HPDE6-E6E7 (cell line): ENCODE data around the gene ISLR.

Experiments
- DNase-seq: peaks from one replicate; pipeline ENCODE4 v3.0.0; 2011; ENCODE audit warnings: missing footprints; ENCODE audit errors: extremely low spot score

Gene ISLR

DNA sequence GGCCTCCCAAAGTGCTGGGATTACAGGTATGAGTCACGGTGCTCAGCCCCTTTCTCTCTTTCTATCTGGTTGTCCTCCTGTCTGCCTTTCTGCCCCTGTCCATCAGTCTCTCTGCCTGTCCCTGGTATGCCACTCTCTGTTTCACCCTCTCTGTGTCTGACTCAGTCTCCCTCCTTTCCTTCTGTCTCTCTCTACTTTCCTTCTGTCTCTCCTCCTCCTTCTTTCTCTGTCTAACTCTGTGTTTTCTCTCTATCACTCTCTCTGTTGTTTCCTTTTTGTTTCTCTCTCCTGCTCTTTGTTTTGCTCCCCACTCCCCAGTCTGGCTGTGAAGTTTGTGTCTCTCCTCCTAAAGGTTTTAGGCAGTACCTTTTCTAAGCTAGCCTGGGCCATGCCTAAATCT lies 38.1 kb downstream of the ISLR start:
- no peak for DNase-seq

GRCh38 chr15:74212494-74212893 lies 39.0 kb downstream of the ISLR start:
- DNase-seq, result no peak

DNA sequence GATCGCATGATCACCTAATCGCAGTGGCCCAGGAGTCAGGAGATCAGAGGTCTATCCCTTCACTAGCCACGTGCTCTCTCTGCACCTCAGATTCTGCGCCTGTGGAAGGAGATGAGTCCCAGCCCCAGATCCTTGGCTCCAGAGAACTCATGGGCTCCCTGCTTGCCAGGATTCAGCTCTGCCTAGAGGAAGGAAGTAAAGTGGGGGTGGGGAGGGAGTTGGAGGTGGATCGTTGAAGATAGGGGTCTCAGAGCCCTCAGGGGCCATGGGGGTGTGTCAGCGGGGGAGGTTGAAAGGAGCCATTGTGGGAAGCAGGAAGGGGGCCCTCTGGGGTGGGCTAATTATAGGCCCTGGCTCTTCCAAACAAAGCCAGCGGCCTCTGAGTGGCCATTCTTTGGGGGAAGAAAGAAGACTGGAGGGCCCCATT lies 40.4 kb downstream of the ISLR start:
- no peak for DNase-seq

- no peak for DNase-seq
Observed at GRCh38 chr15:74214324-74215021, 41.0 kb downstream of the ISLR start.

DNA sequence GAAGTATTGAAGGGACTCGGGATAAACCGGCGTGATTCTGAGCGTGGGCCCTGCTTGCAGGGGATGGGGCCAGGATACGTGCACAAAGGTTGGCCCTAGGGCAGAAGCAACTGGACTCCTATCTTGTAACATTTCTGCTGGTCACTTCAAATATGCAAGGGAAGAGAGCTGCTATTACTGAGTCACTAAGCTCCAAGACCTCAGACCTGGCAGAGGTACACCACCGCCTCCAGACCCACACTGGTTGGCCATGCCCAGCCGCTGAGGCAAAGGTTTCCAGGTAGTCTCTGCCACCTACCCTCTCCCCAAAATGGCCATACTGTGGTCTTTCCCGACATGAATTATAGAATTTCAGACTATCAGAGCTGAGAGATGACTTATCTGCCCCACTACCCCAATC lies 42.4 kb downstream of the ISLR start:
- no peak for DNase-seq

GRCh38 chr15:74216949-74217348 lies 43.4 kb downstream of the ISLR start:
- no peak for DNase-seq

- no peak for DNase-seq
Observed at GRCh38 chr15:74217907-74218885, 44.7 kb downstream of the ISLR start.

DNA sequence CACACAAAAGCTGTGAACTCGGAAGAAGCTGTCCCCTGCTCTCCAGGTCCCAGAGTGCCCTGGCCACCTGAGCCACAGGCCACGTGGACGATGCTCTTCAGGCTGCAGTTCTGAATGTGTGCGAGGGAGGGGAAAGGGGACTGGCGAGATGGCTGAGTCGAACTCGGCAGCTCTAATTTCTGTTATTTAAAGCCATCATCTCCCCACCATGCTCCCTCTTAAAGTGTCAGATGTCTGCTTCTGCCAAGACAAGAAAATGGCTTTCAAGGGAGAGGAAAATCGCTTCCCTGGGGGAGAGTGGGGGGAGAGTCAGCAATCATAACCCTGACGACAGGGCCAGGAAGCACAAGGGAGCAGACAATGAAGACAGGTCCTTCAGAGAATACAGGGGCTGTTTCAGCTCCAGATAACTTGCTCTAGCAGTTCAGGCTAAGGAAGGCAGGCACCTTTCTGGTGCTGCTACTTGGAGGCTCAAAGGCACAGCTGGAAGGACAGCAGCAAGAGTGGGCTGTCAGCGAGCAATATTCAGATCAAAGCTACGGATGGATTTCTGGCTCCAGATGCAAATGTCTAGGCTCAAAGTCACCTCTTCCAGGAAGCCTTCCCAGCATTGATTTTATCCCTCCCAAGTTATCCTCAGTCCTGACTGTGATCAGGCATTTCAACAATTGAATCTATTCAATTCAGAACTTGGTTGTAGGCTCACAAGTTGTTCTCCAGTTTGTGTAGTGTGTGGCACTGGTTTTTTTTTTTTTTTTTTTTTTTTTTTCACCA lies 47.2 kb downstream of the ISLR start:
- no peak for DNase-seq

- no peak for DNase-seq
Observed at GRCh38 chr15:74221399-74222239, 48.1 kb downstream of the ISLR start.

DNA sequence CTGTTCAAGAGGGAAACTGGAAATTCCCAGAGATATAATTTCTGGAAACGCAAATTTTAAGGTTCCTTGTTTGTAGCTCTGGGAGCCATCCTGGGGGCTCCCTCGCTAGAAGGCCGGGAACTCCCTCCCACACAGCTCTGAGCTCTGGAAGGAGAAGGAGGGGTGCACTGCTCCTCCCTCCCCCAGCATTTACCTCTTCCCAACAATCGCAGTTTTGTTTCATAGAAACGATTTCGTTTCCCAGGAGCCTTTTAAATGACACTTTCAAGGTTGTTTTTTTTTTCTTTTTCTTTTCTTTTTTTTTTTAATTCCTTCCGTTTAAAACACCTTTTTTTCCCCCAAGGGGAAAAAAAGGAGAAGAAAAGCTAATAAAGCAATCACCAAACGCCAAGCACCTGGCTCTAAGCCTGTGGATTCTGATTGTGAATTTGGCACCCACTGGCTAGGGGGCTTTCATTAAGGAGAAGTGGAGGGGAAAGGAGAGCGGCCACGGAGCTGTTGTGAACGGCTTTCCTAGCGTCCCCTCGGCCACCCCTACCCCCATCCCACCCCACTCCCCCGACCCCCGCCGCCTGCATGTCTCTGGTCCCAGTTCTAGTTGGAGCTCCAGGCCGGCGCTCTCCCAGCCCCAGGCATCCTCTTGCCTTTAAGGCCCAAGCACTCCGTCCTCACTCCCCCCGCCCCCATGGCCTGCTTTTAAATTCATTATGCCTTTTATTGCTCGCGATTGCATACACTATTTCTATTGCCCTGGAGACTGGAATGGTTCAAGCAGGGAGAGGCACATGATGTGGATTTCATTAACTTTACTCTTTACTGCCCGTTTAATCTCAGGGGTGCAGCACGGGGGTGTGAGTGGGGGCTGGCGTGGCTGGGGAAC lies 49.0 kb downstream of the ISLR start:
- DNase-seq, result no peak

DNA sequence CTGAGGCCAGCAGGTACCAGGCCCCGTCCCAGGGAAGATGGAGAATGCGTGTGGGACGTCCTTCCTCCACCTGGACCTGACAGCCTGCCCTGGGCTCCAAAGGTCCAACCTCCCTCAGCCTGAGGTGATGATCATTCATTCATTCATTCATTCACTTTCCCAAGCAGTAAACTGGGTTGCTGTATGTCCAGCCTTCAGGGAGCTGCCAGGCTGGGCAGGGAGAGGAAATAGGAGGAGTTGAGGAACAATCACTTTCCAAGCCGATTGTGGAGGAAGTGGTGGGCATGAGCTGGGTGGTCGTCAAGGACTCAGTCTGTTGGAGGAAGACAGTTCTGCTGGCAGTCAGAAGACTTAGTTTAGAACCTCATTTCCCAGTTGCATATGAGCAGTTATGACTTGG lies 52.4 kb downstream of the ISLR start:
- no peak for DNase-seq
